Neural cell (in vitro differentiated cells): Measurements from ENCODE around the gene STIM2. TPM values are rescaled to one million over a fixed set of nuclear protein-coding genes. Genes with fewer than 3 reads are reported as not detected.

ENCODE experiments used
- H2AFZ ChIP-seq: fragments of 200-600, 300-800 bp; sonication (generic), shearing (Covaris generic); 2 replicates; pipeline ENCODE4 v1.6.0; 2014; ENCODE audit warnings: low read depth, mild to moderate bottlenecking, antibody characterized with exemption, low read length, moderate library complexity
- H3F3A ChIP-seq: fragments of 200-600 bp; shearing (Covaris generic); 2 replicates; pipeline ENCODE4 v1.6.1; 2016; ENCODE audit warnings: mild to moderate bottlenecking, moderate library complexity, mixed read lengths, antibody characterized with exemption, low read length; ENCODE audit not compliant: insufficient read depth, poor library complexity, severe bottlenecking
- H3K27ac ChIP-seq: fragments of 200-600, 300-800 bp; sonication (generic), shearing (Covaris generic); 2 replicates; pipeline ENCODE4 v1.5.1; 2014; ENCODE audit warnings: mild to moderate bottlenecking, low read length, moderate library complexity
- H3K27me3 ChIP-seq: fragments of 300-800, 200-600 bp; sonication (generic), shearing (Covaris generic); 2 replicates; pipeline ENCODE4 v1.6.0; 2014; ENCODE audit warnings: mild to moderate bottlenecking, low read depth, low read length, moderate library complexity; ENCODE audit not compliant: insufficient read depth
- H3K36me3 ChIP-seq: fragments of 300-800, 200-600 bp; sonication (generic), shearing (Covaris generic); 2 replicates; pipeline ENCODE4 v1.5.1; 2014; ENCODE audit warnings: mild to moderate bottlenecking, antibody characterized with exemption, low read length, moderate library complexity; ENCODE audit not compliant: insufficient read depth
- H3K4me2 ChIP-seq: fragments of 300-800, 200-600 bp; sonication (generic), shearing (Covaris generic); 2 replicates; pipeline ENCODE4 v1.6.0; 2014; ENCODE audit warnings: mild to moderate bottlenecking, low read length
- H3K4me3 ChIP-seq: fragments of 300-800, 200-600 bp; sonication (generic), shearing (Covaris generic); 2 replicates; pipeline ENCODE4 v1.5.1; 2014; ENCODE audit warnings: mild to moderate bottlenecking, low read length, moderate library complexity
- H3K79me2 ChIP-seq: fragments of 200-600 bp; shearing (Covaris generic); replicated peaks from 2 replicates; pipeline ENCODE4 v1.6.0; 2014; ENCODE audit warnings: mild to moderate bottlenecking, low read length, moderate library complexity; ENCODE audit not compliant: insufficient read depth
- H3K9ac ChIP-seq: fragments of 300-800, 200-600 bp; sonication (generic), shearing (Covaris generic); 2 replicates; pipeline ENCODE4 v1.6.1; 2016; ENCODE audit warnings: mild to moderate bottlenecking, low read length, mixed read lengths
- H3K9me2 ChIP-seq: fragments of 200-600 bp; shearing (Covaris generic); 2 replicates; pipeline ENCODE4 v1.6.1; 2016; ENCODE audit warnings: mild to moderate bottlenecking, low read length, mixed read lengths; ENCODE audit not compliant: insufficient read depth
- H3K9me3 ChIP-seq: fragments of 200-600, 300-800 bp; sonication (generic), shearing (Covaris generic); 2 replicates; pipeline ENCODE4 v1.6.1; 2016; ENCODE audit warnings: mild to moderate bottlenecking, mixed run types, low read length, moderate library complexity, mixed read lengths
- H4K20me1 ChIP-seq: fragments of 200-600 bp; shearing (Covaris generic); 2 replicates; pipeline ENCODE4 v1.6.1; 2016; ENCODE audit warnings: mild to moderate bottlenecking, mixed run types; ENCODE audit not compliant: insufficient read depth
- CTCF ChIP-seq: fragments of 450-650 bp; IDR thresholded peaks from 2 replicates; pipeline ENCODE4 v1.5.1; 2014; ENCODE audit warnings: antibody characterized with exemption, mild to moderate bottlenecking, moderate library complexity; ENCODE audit not compliant: poor library complexity, severe bottlenecking
- EP300 ChIP-seq: fragments of 450-650 bp; conservative IDR thresholded peaks from 2 replicates; pipeline ENCODE4 v1.6.1; 2014; ENCODE audit warnings: antibody characterized with exemption, mild to moderate bottlenecking, moderate library complexity; ENCODE audit not compliant: poor library complexity, severe bottlenecking
- EZH2 ChIP-seq: fragments of 200-600, 300-800 bp; shearing (Covaris generic), sonication (generic); IDR thresholded peaks from 2 replicates; pipeline ENCODE4 v1.6.1; 2014; ENCODE audit warnings: antibody characterized with exemption, low read length, borderline replicate concordance, mild to moderate bottlenecking; ENCODE audit not compliant: insufficient read depth, poor library complexity, severe bottlenecking
- MXI1 ChIP-seq: fragments of 450-650 bp; conservative IDR thresholded peaks from 2 replicates; pipeline ENCODE4 v1.6.1; 2014; ENCODE audit warnings: antibody characterized with exemption, mild to moderate bottlenecking; ENCODE audit not compliant: poor library complexity, severe bottlenecking
- POLR2AphosphoS5 ChIP-seq: IDR thresholded peaks from 2 replicates; pipeline ENCODE4 v1.6.1; 2012
- RAD21 ChIP-seq: fragments of 450-650 bp; conservative IDR thresholded peaks from 2 replicates; pipeline ENCODE4 v1.6.1; 2014; ENCODE audit warnings: antibody characterized with exemption, mild to moderate bottlenecking, moderate library complexity
- REST ChIP-seq: IDR thresholded peaks from 2 replicates; pipeline ENCODE4 v1.6.1; 2012; ENCODE audit warnings: borderline replicate concordance
- SMC3 ChIP-seq: fragments of 450-650 bp; conservative IDR thresholded peaks from 2 replicates; pipeline ENCODE4 v1.6.1; 2014; ENCODE audit warnings: antibody characterized with exemption, mild to moderate bottlenecking, moderate library complexity; ENCODE audit not compliant: poor library complexity
- TAF1 ChIP-seq: IDR thresholded peaks from 2 replicates; pipeline ENCODE4 v1.6.1; 2012; ENCODE audit warnings: low read depth
- polyA plus RNA-seq: library from polyadenylated mRNA; depleted of rRNA; stranded (reverse); fragments of >200 nt; gene quantifications from 2 replicates; pipeline ENCODE4 v1.2.3, GENCODE V29; 2014

Gene STIM2
- polyA plus RNA-seq, 1 donor from 2014 or later: 25.3 TPM

- Histone ChIP-seq H3K4me2 (no peak overlapping the region), H3K4me3 (no peak overlapping the region), H3K79me2 (no peaks in the 10 kb centered on the region), H3K27ac (no peak overlapping the region), H3K9me2 (no peaks in the 10 kb centered on the region), H3K9me3 (no peaks in the 10 kb centered on the region), H3K27me3 (no peaks in the 10 kb centered on the region), H3K9ac (no peak overlapping the region), H3K36me3 (no peaks in the 10 kb centered on the region), H2AFZ (no peak overlapping the region), H3F3A (no peaks in the 10 kb centered on the region), H4K20me1 (no peaks in the 10 kb centered on the region)
- no peak for TF ChIP-seq POLR2AphosphoS5
- no peak for TF ChIP-seq TAF1
- TF ChIP-seq CTCF: no peak
- no peak for TF ChIP-seq RAD21
- no peak for TF ChIP-seq REST
- no peak for TF ChIP-seq SMC3
- TF ChIP-seq EZH2: no peak
- no peak for TF ChIP-seq EP300
- TF ChIP-seq MXI1: no peak
Measured at GRCh38 chr4:26959654-26960047, 99.0 kb downstream of the STIM2 start.

- H3K4me2 ChIP-seq: no peak overlapping the region
- no peaks in the 10 kb centered on the region for H3K79me2 ChIP-seq
- no peaks in the 10 kb centered on the region for H3F3A ChIP-seq
- TF ChIP-seq EP300 (no peak), EZH2 (no peak), CTCF (no peak), SMC3 (no peak), REST (no peak)
- H3K4me3 ChIP-seq: no peak overlapping the region
- H3K36me3 ChIP-seq: no peaks in the 10 kb centered on the region
- H3K9me2 ChIP-seq: no peaks in the 10 kb centered on the region
- no peak overlapping the region for H2AFZ ChIP-seq
- H3K9ac ChIP-seq: no peak overlapping the region
- no peaks in the 10 kb centered on the region for H3K27me3 ChIP-seq
- H3K9me3 ChIP-seq: no peaks in the 10 kb centered on the region
- no peaks in the 10 kb centered on the region for H4K20me1 ChIP-seq
- H3K27ac ChIP-seq: no peak overlapping the region
Measured at GRCh38 chr4:26962720-26963119, 102.1 kb downstream of the STIM2 start.
